ENCODE data around the gene CUL3.

GRCh38 chr2:224551693-224552092 lies 33.5 kb downstream of the CUL3 start:
- TF ChIP-seq ATF3 (CRISPR knock-in tag; conservative IDR thresholded peaks at IDR 0.05) (no peak), CTCF (IDR thresholded peaks at IDR 0.05) (no peak), ZNF512 (CRISPR knock-in tag; IDR thresholded peaks at IDR 0.05; ENCODE audit: borderline replicate concordance) (no peak)

All from WTC11 (cell line).